H9 (cell line): ENCODE data around the gene ZNF224. TPM values are rescaled to one million over a fixed set of nuclear protein-coding genes. Genes with fewer than 3 reads are reported as not detected.

Experiments used
- DNase-seq: peaks from one replicate; pipeline ENCODE4 v3.0.0-alpha.2; 2017
- H2AFZ ChIP-seq: one replicate; pipeline ENCODE4 v1.6.1; 2013; ENCODE audit warnings: mild to moderate bottlenecking, low read length, control low read depth, moderate library complexity
- H2AK5ac ChIP-seq: 2 replicates; pipeline ENCODE4 v1.6.1; 2013; ENCODE audit warnings: low read length, control low read depth, mixed read lengths; ENCODE audit not compliant: insufficient read length
- H2BK120ac ChIP-seq: one replicate; pipeline ENCODE4 v1.6.1; 2013; ENCODE audit warnings: low read depth, mild to moderate bottlenecking, low read length, control low read depth, inconsistent platforms; ENCODE audit not compliant: poor library complexity, severe bottlenecking
- H2BK12ac ChIP-seq: 2 replicates; pipeline ENCODE4 v1.6.1; 2013; ENCODE audit warnings: low read length, control low read depth, mixed read lengths, low read depth; ENCODE audit not compliant: insufficient read length
- H2BK15ac ChIP-seq: 2 replicates; pipeline ENCODE4 v1.6.1; 2013; ENCODE audit warnings: low read depth, low read length, control low read depth
- H2BK20ac ChIP-seq: one replicate; pipeline ENCODE4 v1.6.1; 2013; ENCODE audit warnings: low read depth, mild to moderate bottlenecking, low read length, control low read depth, inconsistent platforms; ENCODE audit not compliant: poor library complexity, severe bottlenecking
- H2BK5ac ChIP-seq: 2 replicates; pipeline ENCODE4 v1.6.1; 2013; ENCODE audit warnings: low read length, control low read depth, mixed read lengths; ENCODE audit not compliant: insufficient read length
- H3K14ac ChIP-seq: 2 replicates; pipeline ENCODE4 v1.6.1; 2013; ENCODE audit warnings: low read length, control low read depth; ENCODE audit not compliant: insufficient read depth
- H3K18ac ChIP-seq: 2 replicates; pipeline ENCODE4 v1.6.1; 2013; ENCODE audit warnings: low read depth, mild to moderate bottlenecking, mixed read lengths, low read length, control low read depth; ENCODE audit not compliant: insufficient read length
- H3K23ac ChIP-seq: 2 replicates; pipeline ENCODE4 v1.6.1; 2013; ENCODE audit warnings: low read length, control low read depth, mixed read lengths, low read depth; ENCODE audit not compliant: insufficient read length
- H3K23me2 ChIP-seq: 2 replicates; pipeline ENCODE4 v1.6.1; 2013; ENCODE audit warnings: low read depth, mild to moderate bottlenecking, mixed read lengths, low read length, control low read depth; ENCODE audit not compliant: insufficient read length, poor library complexity, severe bottlenecking
- H3K27ac ChIP-seq: 2 replicates; pipeline ENCODE4 v1.5.1; 2013; ENCODE audit warnings: low read length, control low read depth, mixed read lengths, low read depth; ENCODE audit not compliant: insufficient read length
- H3K27me3 ChIP-seq: 2 replicates; pipeline ENCODE4 v1.6.1; 2013; ENCODE audit warnings: low read length, control low read depth, inconsistent platforms; ENCODE audit not compliant: insufficient read depth
- H3K4ac ChIP-seq: 2 replicates; pipeline ENCODE4 v1.6.1; 2013; ENCODE audit warnings: low read depth, mild to moderate bottlenecking, control low read depth, inconsistent platforms, low read length, moderate library complexity
- H3K4me1 ChIP-seq: 2 replicates; pipeline ENCODE4 v1.6.1; 2013; ENCODE audit warnings: low read length, control low read depth, inconsistent platforms; ENCODE audit not compliant: insufficient read depth
- H3K4me2 ChIP-seq: 2 replicates; pipeline ENCODE4 v1.6.1; 2013; ENCODE audit warnings: low read length, control low read depth, mixed read lengths; ENCODE audit not compliant: insufficient read length, insufficient read depth
- H3K56ac ChIP-seq: 2 replicates; pipeline ENCODE4 v1.6.1; 2013; ENCODE audit warnings: low read depth, mild to moderate bottlenecking, mixed read lengths, low read length, control low read depth; ENCODE audit not compliant: insufficient read length
- H3K79me1 ChIP-seq: 2 replicates; pipeline ENCODE4 v1.6.1; 2013; ENCODE audit warnings: low read depth, mild to moderate bottlenecking, moderate library complexity, low read length, control low read depth, inconsistent platforms; ENCODE audit not compliant: insufficient read depth, poor library complexity, severe bottlenecking
- H3K79me2 ChIP-seq: 2 replicates; pipeline ENCODE4 v1.6.1; 2013; ENCODE audit warnings: low read length, control low read depth, inconsistent platforms; ENCODE audit not compliant: insufficient read depth
- H3K9ac ChIP-seq: 2 replicates; pipeline ENCODE4 v1.6.1; 2013; ENCODE audit warnings: low read length, control low read depth, mixed read lengths; ENCODE audit not compliant: insufficient read length; ENCODE audit errors: extremely low read depth
- H3K9me3 ChIP-seq: one replicate; pipeline ENCODE4 v1.6.1; 2013; ENCODE audit warnings: low read depth, low read length, inconsistent platforms; ENCODE audit not compliant: control insufficient read depth
- H3T11ph ChIP-seq: one replicate; pipeline ENCODE4 v1.6.1; 2013; ENCODE audit warnings: mild to moderate bottlenecking, low read length, control low read depth, inconsistent platforms
- H4K20me1 ChIP-seq: one replicate; pipeline ENCODE4 v1.6.1; 2013; ENCODE audit not compliant: control insufficient read depth, insufficient read length, insufficient read depth
- H4K5ac ChIP-seq: 2 replicates; pipeline ENCODE4 v1.6.1; 2013; ENCODE audit warnings: low read depth, mild to moderate bottlenecking, mixed read lengths, low read length, control low read depth; ENCODE audit not compliant: insufficient read length
- H4K8ac ChIP-seq: replicated peaks from 2 replicates; pipeline ENCODE4 v1.6.1; 2013; ENCODE audit warnings: low read length, control low read depth, mixed read lengths, low read depth; ENCODE audit not compliant: insufficient read length
- H4K91ac ChIP-seq: 2 replicates; pipeline ENCODE4 v1.6.1; 2013; ENCODE audit warnings: low read depth, mild to moderate bottlenecking, moderate library complexity, mixed read lengths, low read length, control low read depth; ENCODE audit not compliant: insufficient read length
- H3K27ac Mint-ChIP-seq, 3 experiments: 2 replicates in 2 of 3; 3 replicates in 1 of 3; pipeline ENCODE4 v1.8.0; 2020 to 2021; ENCODE audit warnings: mixed read lengths in 3 of 3, mild to moderate bottlenecking in 1 of 3, moderate library complexity in 1 of 3
- H3K27me3 Mint-ChIP-seq: 2 replicates; pipeline ENCODE4 v1.8.0; 2021; ENCODE audit warnings: low read depth, mild to moderate bottlenecking, moderate library complexity, mixed read lengths
- H3K36me3 Mint-ChIP-seq, 3 experiments: 2 replicates in 2 of 3; 3 replicates in 1 of 3; pipeline ENCODE4 v1.8.0; 2020 to 2021; ENCODE audit warnings: low read depth in 3 of 3, mixed read lengths in 3 of 3; ENCODE audit not compliant: insufficient read depth in 1 of 3
- H3K4me1 Mint-ChIP-seq, 2 experiments: 2 replicates each; pipeline ENCODE4 v1.8.0; 2020; ENCODE audit warnings: mixed read lengths in 2 of 2
- H3K4me3 Mint-ChIP-seq, 2 experiments: 2 replicates in 1 of 2; 3 replicates in 1 of 2; pipeline ENCODE4 v1.8.0; 2020 to 2021; ENCODE audit warnings: mild to moderate bottlenecking in 2 of 2, mixed read lengths in 2 of 2, moderate library complexity in 1 of 2
- H3K9me3 Mint-ChIP-seq, 2 experiments: 2 replicates in 1 of 2; 3 replicates in 1 of 2; pipeline ENCODE4 v1.8.0; 2020; ENCODE audit warnings: mild to moderate bottlenecking in 2 of 2, mixed read lengths in 2 of 2, moderate library complexity in 1 of 2
- WGBS: extraction: QIAGEN DNeasy Blood & Tissue Kit; methylation state at CpG from one replicate; pipeline ENCODE4 v1.1.7; 2013; ENCODE audit warnings: missing lambda C conversion rate, low lambda C conversion rate, mixed read lengths; ENCODE audit not compliant: insufficient read length; ENCODE audit errors: extremely low coverage; 5-methylcytosine and 5-hydroxymethylcytosine counted together
- total RNA-seq: library from RNA; stranded (reverse); gene quantifications from 2 replicates; pipeline ENCODE4 v1.2.1, GENCODE V29; 2021
- TF ChIP-seq, protein P1 (sequence below): fragments of 200-600 bp; sonication (generic); conservative IDR thresholded peaks from 3 replicates; pipeline ENCODE4 v1.8.0; 2021; ENCODE audit warnings: antibody characterized with exemption, mild to moderate bottlenecking

Gene ZNF224
- total RNA-seq, 1 experiment from 2014 or later = 19.0 TPM

DNA sequence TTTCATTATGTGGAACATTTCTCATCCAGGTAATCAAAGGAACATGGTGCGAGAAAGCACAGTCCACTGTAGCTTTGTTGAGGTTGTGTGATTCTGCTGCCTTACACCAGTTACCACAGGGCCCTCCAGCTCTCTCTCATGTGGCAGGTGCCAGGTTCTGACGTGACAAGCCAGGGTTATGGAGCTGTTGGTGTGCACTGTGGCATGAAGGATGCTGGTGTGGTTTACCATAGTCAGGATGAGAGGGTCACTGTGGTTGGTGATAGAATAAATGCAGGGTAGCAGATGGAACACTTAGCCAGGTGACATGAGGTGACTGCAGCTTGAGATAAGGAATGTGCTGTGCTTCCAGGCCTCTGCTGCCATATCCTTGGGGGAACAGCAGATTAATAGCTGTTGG, 34.9 kb upstream of the ZNF224 start:
- Histone ChIP-seq H3K9ac (no peak overlapping the region), H4K8ac (no peak overlapping the region), H3K23me2 (no peaks in the 10 kb centered on the region), H3K9me3 (no peaks in the 10 kb centered on the region), H2AK5ac (no peak overlapping the region), H3K23ac (no peak overlapping the region), H3K27ac (no peak overlapping the region), H2BK5ac (no peak overlapping the region), H3T11ph (no peak overlapping the region), H2BK20ac (no peak overlapping the region), H4K5ac (no peak overlapping the region), H3K18ac (no peak overlapping the region), H3K4me1 (no peaks in the 10 kb centered on the region), H2AFZ (no peak overlapping the region), H3K79me2 (no peaks in the 10 kb centered on the region), H3K56ac (no peak overlapping the region), H3K14ac (no peak overlapping the region), H2BK12ac (no peak overlapping the region), H3K4ac (no peak overlapping the region), H3K27me3 (no peaks in the 10 kb centered on the region), H4K91ac (no peak overlapping the region), H2BK15ac (no peak overlapping the region), H3K4me2 (no peak overlapping the region), H4K20me1 (no peaks in the 10 kb centered on the region), H3K79me1 (no peaks in the 10 kb centered on the region), H2BK120ac (no peak overlapping the region)
- H3K9me3 Mint-ChIP-seq = peaks cover 0 to 30% of the 10 kb centered on the region in 2 experiments; a peak in 3 of 5 replicates
- no CpG with 5 or more reads among the region's 2 CpGs for WGBS
- TF ChIP-seq, protein P1, sequence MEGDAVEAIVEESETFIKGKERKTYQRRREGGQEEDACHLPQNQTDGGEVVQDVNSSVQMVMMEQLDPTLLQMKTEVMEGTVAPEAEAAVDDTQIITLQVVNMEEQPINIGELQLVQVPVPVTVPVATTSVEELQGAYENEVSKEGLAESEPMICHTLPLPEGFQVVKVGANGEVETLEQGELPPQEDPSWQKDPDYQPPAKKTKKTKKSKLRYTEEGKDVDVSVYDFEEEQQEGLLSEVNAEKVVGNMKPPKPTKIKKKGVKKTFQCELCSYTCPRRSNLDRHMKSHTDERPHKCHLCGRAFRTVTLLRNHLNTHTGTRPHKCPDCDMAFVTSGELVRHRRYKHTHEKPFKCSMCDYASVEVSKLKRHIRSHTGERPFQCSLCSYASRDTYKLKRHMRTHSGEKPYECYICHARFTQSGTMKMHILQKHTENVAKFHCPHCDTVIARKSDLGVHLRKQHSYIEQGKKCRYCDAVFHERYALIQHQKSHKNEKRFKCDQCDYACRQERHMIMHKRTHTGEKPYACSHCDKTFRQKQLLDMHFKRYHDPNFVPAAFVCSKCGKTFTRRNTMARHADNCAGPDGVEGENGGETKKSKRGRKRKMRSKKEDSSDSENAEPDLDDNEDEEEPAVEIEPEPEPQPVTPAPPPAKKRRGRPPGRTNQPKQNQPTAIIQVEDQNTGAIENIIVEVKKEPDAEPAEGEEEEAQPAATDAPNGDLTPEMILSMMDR = no peak
- no peaks in the 10 kb centered on the region for H3K27me3 Mint-ChIP-seq
- peaks cover 84 to 88% (median 84%) of the 10 kb centered on the region in 3 experiments for H3K36me3 Mint-ChIP-seq
- no peak for DNase-seq
- H3K4me3 Mint-ChIP-seq = no peak overlapping the region
- H3K27ac Mint-ChIP-seq = no peak overlapping the region
- no peaks in the 10 kb centered on the region for H3K4me1 Mint-ChIP-seq
